HCT116 (cell line): Measurements from ENCODE around the gene HOXB3. TPM values are rescaled to one million over a fixed set of nuclear protein-coding genes. Genes with fewer than 3 reads are reported as not detected.
A peak's percentile ranks its signal among the peaks of the same experiment; 100 is the strongest.

Experiments
- ATAC-seq: fragments of 200-7000 bp; cut with Tn5 transposase; 2 replicates; pipeline ENCODE4 v1.9.1; 2020; ENCODE audit warnings: mild to moderate bottlenecking, moderate library complexity
- BruUV-seq: library from RNA; stranded (reverse); fragments of 400-500 nt; replicated peaks from 2 replicates; lab custom pipeline; 2021; lab: Mats Ljungman, UMichigan
- CTCF ChIA-PET: fragments of 300-600 bp; sonication (Branson Sonifier 250); formaldehyde crosslinking; loops from one replicate; lab custom pipeline; 2021; ENCODE audit warnings: antibody characterized with exemption; lab: Charles Lee
- POLR2A ChIA-PET: fragments of 300-600, 350-600 bp; sonication (Branson Sonifier 250); formaldehyde crosslinking; loops from one replicate; lab custom pipeline; 2021; ENCODE audit warnings: antibody characterized with exemption; lab: Charles Lee
- RAD21 ChIA-PET, 2 experiments: fragments of 300-600 bp; sonication (Branson Sonifier 250); formaldehyde crosslinking; loops; one replicate each; lab custom pipeline; 2023; ENCODE audit warnings: low total read pairs in 2 of 2; ENCODE audit not compliant: uncharacterized antibody in 2 of 2, unreplicated experiment in 2 of 2, low non-redundant PET in 1 of 2; lab: Charles Lee
- DNase-seq: peaks from one replicate; pipeline ENCODE4 v3.0.0-alpha.2; 2010; ENCODE audit warnings: low read depth, low spot score
- H2AFZ ChIP-seq: fragments of 200-600 bp; shearing (Covaris generic), sonication (generic); 2 replicates; pipeline ENCODE4 v1.6.1; 2017; ENCODE audit warnings: low read depth, mixed run types, mixed read lengths, antibody characterized with exemption, low read length; ENCODE audit not compliant: poor library complexity, severe bottlenecking
- H3K27ac ChIP-seq: 2 replicates; pipeline ENCODE4 v1.5.1; 2012; ENCODE audit warnings: low read depth, low read length
- H3K27me3 ChIP-seq: fragments of 200-600 bp; sonication (generic); 2 replicates; pipeline ENCODE4 v1.6.1; 2016; ENCODE audit warnings: mixed run types, low read length, mixed read lengths; ENCODE audit not compliant: insufficient read depth
- H3K36me3 ChIP-seq, 2 experiments: fragments of 200-500 bp in 1 of 2; fragments of 200-600 bp in 1 of 2; sonication (Bioruptor generic) in 1 of 2; sonication (generic) in 1 of 2; 2 replicates each; pipeline versions ENCODE4 v1.5.1 to v1.6.1; 2014 to 2016; ENCODE audit warnings: low read length in 2 of 2, inconsistent platforms in 1 of 2, mixed read lengths in 1 of 2, mixed run types in 1 of 2; ENCODE audit not compliant: insufficient read depth in 2 of 2, control insufficient read depth in 1 of 2
- H3K4me1 ChIP-seq, 2 experiments: fragments of 200-600 bp in 1 of 2; sonication (generic) in 1 of 2; 2 replicates each; pipeline versions ENCODE4 v1.5.1 to v1.6.1; 2012 to 2017; ENCODE audit warnings: low read length in 2 of 2, inconsistent platforms in 1 of 2, mild to moderate bottlenecking in 1 of 2, mixed read lengths in 1 of 2, mixed run types in 1 of 2, moderate library complexity in 1 of 2; ENCODE audit not compliant: insufficient read depth in 2 of 2, control insufficient read depth in 1 of 2
- H3K4me2 ChIP-seq: fragments of 200-600 bp; sonication (generic); 2 replicates; pipeline ENCODE4 v1.6.1; 2017; ENCODE audit warnings: mixed run types, low read length, mixed read lengths
- H3K4me3 ChIP-seq, 2 experiments: fragments of 200-600 bp in 1 of 2; sonication (generic) in 1 of 2; replicated peaks in 1 of 2; 2 replicates each; pipeline ENCODE4 v1.5.1; 2011 to 2016; ENCODE audit warnings: low read length in 2 of 2, control low read depth in 1 of 2, low read depth in 1 of 2, mild to moderate bottlenecking in 1 of 2, mixed read lengths in 1 of 2, mixed run types in 1 of 2
- H3K79me2 ChIP-seq: fragments of 200-600 bp; sonication (generic); 2 replicates; pipeline ENCODE4 v1.6.1; 2017; ENCODE audit warnings: mild to moderate bottlenecking, mixed run types, low read length, moderate library complexity, mixed read lengths; ENCODE audit not compliant: insufficient read depth
- H3K9ac ChIP-seq: fragments of 200-600 bp; sonication (generic); 2 replicates; pipeline ENCODE4 v1.6.1; 2016; ENCODE audit warnings: low read length, mixed read lengths
- H3K9me2 ChIP-seq: fragments of 200-600 bp; sonication (generic), shearing (Covaris generic); 2 replicates; pipeline ENCODE4 v1.6.1; 2017; ENCODE audit warnings: mixed run types, mild to moderate bottlenecking, moderate library complexity; ENCODE audit not compliant: insufficient read depth
- H3K9me3 ChIP-seq, 2 experiments: fragments of 200-500 bp in 1 of 2; fragments of 200-600 bp in 1 of 2; sonication (Bioruptor generic) in 1 of 2; sonication (generic) in 1 of 2; 2 replicates each; pipeline ENCODE4 v1.6.1; 2014 to 2017; ENCODE audit warnings: low read length in 2 of 2, mixed read lengths in 2 of 2, inconsistent platforms in 1 of 2, low read depth in 1 of 2, mild to moderate bottlenecking in 1 of 2, mixed run types in 1 of 2, moderate library complexity in 1 of 2; ENCODE audit not compliant: control insufficient read depth in 1 of 2, insufficient read depth in 1 of 2
- H4K20me1 ChIP-seq: fragments of 200-600 bp; sonication (generic), shearing (Covaris generic); 2 replicates; pipeline ENCODE4 v1.6.1; 2017; ENCODE audit warnings: mixed run types, mild to moderate bottlenecking, moderate library complexity; ENCODE audit not compliant: insufficient read depth
- EZH2phosphoT487 ChIP-seq: fragments of 200-600 bp; IDR thresholded peaks from 2 replicates; pipeline ENCODE4 v1.6.1; 2018; ENCODE audit warnings: antibody characterized with exemption, borderline replicate concordance
- POLR2A ChIP-seq: IDR thresholded peaks from 2 replicates; pipeline ENCODE4 v1.7.0; 2011; ENCODE audit warnings: borderline replicate concordance; ENCODE audit not compliant: insufficient read depth, insufficient read length; ENCODE audit errors: extremely low read depth
- POLR2AphosphoS5 ChIP-seq: IDR thresholded peaks from 2 replicates; pipeline ENCODE4 v1.6.1; 2011; ENCODE audit warnings: mild to moderate bottlenecking, low read depth, low read length, moderate library complexity
- SRF ChIP-seq: IDR thresholded peaks from 2 replicates; pipeline ENCODE4 v1.6.1; 2012; ENCODE audit warnings: low read depth
- TCF7L2 ChIP-seq: IDR thresholded peaks from 2 replicates; pipeline ENCODE4 v1.7.0; 2011; ENCODE audit warnings: borderline replicate concordance, inconsistent platforms; ENCODE audit not compliant: insufficient read depth, insufficient read length; ENCODE audit errors: extremely low read depth
- YY1 ChIP-seq: IDR thresholded peaks from 2 replicates; pipeline ENCODE4 v1.6.1; 2011; ENCODE audit warnings: low read length, low read depth, moderate library complexity, mild to moderate bottlenecking; ENCODE audit not compliant: insufficient replicate concordance; ENCODE audit errors: extremely low read depth
- intact Hi-C: fragments of 100-400 bp; cut with micrococcal nuclease; formaldehyde crosslinking; loops from 2 replicates; pipeline ENCODE4 v1.10.0; 2022
- total RNA-seq: library from RNA; stranded (reverse); gene quantifications from one replicate; pipeline ENCODE4 v1.2.1, GENCODE V29; 2021; ENCODE audit not compliant: unreplicated experiment
- TF ChIP-seq, protein P1 (sequence below): IDR thresholded peaks from 2 replicates; pipeline ENCODE4 v1.6.1; 2012
- TF ChIP-seq, protein P2 (sequence below), 3 experiments: fragments of 200-600 bp in 1 of 3; sonication (generic) in 1 of 3; IDR thresholded peaks in 2 of 3; conservative IDR thresholded peaks in 1 of 3; 2 replicates each; pipeline ENCODE4 v1.5.1; 2012 to 2017; ENCODE audit warnings: low read depth in 2 of 3, low read length in 2 of 3, antibody characterized with exemption in 1 of 3, borderline replicate concordance in 1 of 3, control low read depth in 1 of 3, mild to moderate bottlenecking in 1 of 3, mixed read lengths in 1 of 3, mixed run types in 1 of 3, moderate library complexity in 1 of 3; ENCODE audit not compliant: insufficient read depth in 1 of 3

The HOXB3 gene
- total RNA-seq, 1 experiment from 2014 or later = 19.8 TPM

DNA sequence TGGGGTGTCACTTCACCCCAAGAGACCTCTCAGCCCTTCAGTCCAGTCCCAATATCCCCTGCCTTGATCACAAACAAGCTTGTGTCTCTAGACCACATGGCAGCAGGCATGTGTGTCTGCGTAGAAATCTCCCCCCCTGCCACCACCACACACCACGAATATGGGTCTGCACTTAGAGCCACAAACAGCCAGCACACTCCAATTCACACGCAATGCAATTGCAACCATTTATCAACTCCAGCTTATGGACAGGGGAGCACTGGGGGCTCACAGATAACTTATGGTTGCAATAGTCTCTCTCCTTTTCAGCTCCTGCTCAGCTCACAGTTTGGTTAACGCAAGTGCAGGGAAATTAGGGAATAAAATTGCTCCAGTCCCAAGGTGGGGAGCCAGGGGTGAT is 33.5 kb upstream of the HOXB3 start:
- no peak overlapping the region for H3K9ac ChIP-seq
- H4K20me1 ChIP-seq = no peaks in the 10 kb centered on the region
- ChIA-PET POLR2A (interaction anchor here (1.8 kb wide), 1 partner anchor 17 kb away, joined by 6 read pairs; no protein-coding TSS in a partner anchor), RAD21 (no interaction called here), CTCF (interaction anchor here (0.9 to 1.4 kb wide), 3 partner anchors 315 to 363 kb away, joined by 3 read pairs; no protein-coding TSS in a partner anchor)
- no peak overlapping the region for H3K27ac ChIP-seq
- peaks cover 42% of the 10 kb centered on the region for H3K79me2 ChIP-seq
- H3K36me3 ChIP-seq = no peaks in the 10 kb centered on the region; a peak in 1 of 4 replicates
- no peaks in the 10 kb centered on the region for H3K9me3 ChIP-seq
- no peaks in the 10 kb centered on the region for H3K27me3 ChIP-seq
- H3K9me2 ChIP-seq = no peaks in the 10 kb centered on the region
- BruUV-seq = no TSS peak
- H3K4me2 ChIP-seq = peak overlapping the region; percentile 98; the same call in 1 of the 2 replicates
- H3K4me3 ChIP-seq = no peak overlapping the region
- intact Hi-C loops = no loop called here
- H2AFZ ChIP-seq = no peak overlapping the region
- DNase-seq = no peak
- TF ChIP-seq SRF (no peak), POLR2AphosphoS5 (no peak), EZH2phosphoT487 (no peak), YY1 (no peak), TCF7L2 (no peak), POLR2A (no peak)
- ATAC-seq = no peak
- peaks cover 15 to 36% of the 10 kb centered on the region in 2 experiments for H3K4me1 ChIP-seq

DNA sequence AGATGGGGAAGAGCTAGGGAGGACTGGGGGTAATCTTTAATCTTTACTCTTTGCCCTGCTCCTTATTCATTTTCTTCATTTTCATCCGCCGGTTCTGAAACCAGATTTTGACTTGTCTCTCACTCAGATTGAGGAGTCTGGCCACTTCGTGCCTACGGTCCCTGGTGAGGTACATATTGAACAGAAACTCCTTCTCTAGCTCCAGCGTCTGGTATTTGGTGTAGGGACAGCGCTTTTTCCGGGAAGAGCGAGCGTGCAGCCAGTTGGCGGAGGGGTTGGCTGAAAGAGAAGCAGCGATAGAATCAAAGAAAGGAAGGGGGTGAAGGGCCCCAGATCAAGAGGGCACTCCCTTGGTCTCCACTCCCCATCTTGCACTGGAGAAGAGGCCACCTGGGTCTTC is 32.8 kb upstream of the HOXB3 start:
- DNase-seq = no peak
- peaks cover 47% of the 10 kb centered on the region for H3K79me2 ChIP-seq
- H3K9me3 ChIP-seq = no peaks in the 10 kb centered on the region
- RAD21 ChIA-PET = interaction anchor here in 1 of 2 experiments (0.5 kb wide), 1 partner anchor 48 kb away, joined by 3 read pairs; no protein-coding TSS in a partner anchor
- no peaks in the 10 kb centered on the region for H4K20me1 ChIP-seq
- no peak overlapping the region for H3K4me2 ChIP-seq
- no peaks in the 10 kb centered on the region for H3K27me3 ChIP-seq
- H3K36me3 ChIP-seq = no peaks in the 10 kb centered on the region; a peak in 1 of 4 replicates
- ATAC-seq = no peak
- CTCF ChIA-PET = interaction anchor here (0.8 to 1.4 kb wide), 2 partner anchors 9 to 362 kb away, joined by 3 read pairs; no protein-coding TSS in a partner anchor
- TF ChIP-seq, protein P1, sequence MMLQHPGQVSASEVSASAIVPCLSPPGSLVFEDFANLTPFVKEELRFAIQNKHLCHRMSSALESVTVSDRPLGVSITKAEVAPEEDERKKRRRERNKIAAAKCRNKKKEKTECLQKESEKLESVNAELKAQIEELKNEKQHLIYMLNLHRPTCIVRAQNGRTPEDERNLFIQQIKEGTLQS = no peak
- TF ChIP-seq, protein P2, sequence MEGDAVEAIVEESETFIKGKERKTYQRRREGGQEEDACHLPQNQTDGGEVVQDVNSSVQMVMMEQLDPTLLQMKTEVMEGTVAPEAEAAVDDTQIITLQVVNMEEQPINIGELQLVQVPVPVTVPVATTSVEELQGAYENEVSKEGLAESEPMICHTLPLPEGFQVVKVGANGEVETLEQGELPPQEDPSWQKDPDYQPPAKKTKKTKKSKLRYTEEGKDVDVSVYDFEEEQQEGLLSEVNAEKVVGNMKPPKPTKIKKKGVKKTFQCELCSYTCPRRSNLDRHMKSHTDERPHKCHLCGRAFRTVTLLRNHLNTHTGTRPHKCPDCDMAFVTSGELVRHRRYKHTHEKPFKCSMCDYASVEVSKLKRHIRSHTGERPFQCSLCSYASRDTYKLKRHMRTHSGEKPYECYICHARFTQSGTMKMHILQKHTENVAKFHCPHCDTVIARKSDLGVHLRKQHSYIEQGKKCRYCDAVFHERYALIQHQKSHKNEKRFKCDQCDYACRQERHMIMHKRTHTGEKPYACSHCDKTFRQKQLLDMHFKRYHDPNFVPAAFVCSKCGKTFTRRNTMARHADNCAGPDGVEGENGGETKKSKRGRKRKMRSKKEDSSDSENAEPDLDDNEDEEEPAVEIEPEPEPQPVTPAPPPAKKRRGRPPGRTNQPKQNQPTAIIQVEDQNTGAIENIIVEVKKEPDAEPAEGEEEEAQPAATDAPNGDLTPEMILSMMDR (IDR thresholded peaks at IDR 0.05 in 2 of 3, conservative IDR thresholded peaks at IDR 0.05 in 1 of 3; ENCODE audit: borderline replicate concordance in 1 of 3, insufficient read depth in 1 of 3, low read depth in 2 of 3, low read length in 2 of 3) = no peak
- TF ChIP-seq, all 23 proteins: peak for 0
- H2AFZ ChIP-seq = no peak overlapping the region
- intact Hi-C loops = no loop called here
- H3K4me1 ChIP-seq = peaks cover 15 to 43% of the 10 kb centered on the region in 2 experiments
- H3K27ac ChIP-seq = no peak overlapping the region
- POLR2A ChIA-PET = interaction anchor here (0.6 kb wide), 1 partner anchor 180 kb away, joined by 4 read pairs; no protein-coding TSS in a partner anchor
- H3K9ac ChIP-seq = no peak overlapping the region
- H3K9me2 ChIP-seq = no peaks in the 10 kb centered on the region
- no TSS peak for BruUV-seq
- no peak overlapping the region for H3K4me3 ChIP-seq
